Memory B cell (primary cell): ENCODE results near the gene GDI1.
"Not testable (repeated sequence)": the region's sequence is repeated elsewhere in the genome, so short reads cannot be mapped to it uniquely, and the experiment has no call there.

ENCODE experiments used
- ATAC-seq: fragments of 150-1000 bp; cut with Tn5 transposase; 2 replicates; pipeline ENCODE4 v1.10.0; 2021; ENCODE audit warnings: low read depth, mild to moderate bottlenecking, moderate library complexity
- DNase-seq, 2 donors: peaks; one replicate each; pipeline ENCODE4 v3.0.0; 2022; ENCODE audit warnings: low spot score in 2 of 2
- H3K27ac Mint-ChIP-seq: one replicate; pipeline ENCODE4 v1.8.0; 2022; ENCODE audit warnings: mild to moderate bottlenecking, moderate library complexity, mixed read lengths
- H3K27me3 Mint-ChIP-seq: one replicate; pipeline ENCODE4 v1.8.0; 2022; ENCODE audit warnings: mixed read lengths
- H3K36me3 Mint-ChIP-seq: one replicate; pipeline ENCODE4 v1.8.0; 2022; ENCODE audit warnings: mild to moderate bottlenecking, mixed read lengths
- H3K4me1 Mint-ChIP-seq: one replicate; pipeline ENCODE4 v1.8.0; 2022; ENCODE audit warnings: mixed read lengths
- H3K4me3 Mint-ChIP-seq: one replicate; pipeline ENCODE4 v1.8.0; 2022; ENCODE audit warnings: mild to moderate bottlenecking, moderate library complexity, mixed read lengths
- H3K9me3 Mint-ChIP-seq: one replicate; pipeline ENCODE4 v1.8.0; 2022; ENCODE audit warnings: mixed read lengths

Gene GDI1

DNA sequence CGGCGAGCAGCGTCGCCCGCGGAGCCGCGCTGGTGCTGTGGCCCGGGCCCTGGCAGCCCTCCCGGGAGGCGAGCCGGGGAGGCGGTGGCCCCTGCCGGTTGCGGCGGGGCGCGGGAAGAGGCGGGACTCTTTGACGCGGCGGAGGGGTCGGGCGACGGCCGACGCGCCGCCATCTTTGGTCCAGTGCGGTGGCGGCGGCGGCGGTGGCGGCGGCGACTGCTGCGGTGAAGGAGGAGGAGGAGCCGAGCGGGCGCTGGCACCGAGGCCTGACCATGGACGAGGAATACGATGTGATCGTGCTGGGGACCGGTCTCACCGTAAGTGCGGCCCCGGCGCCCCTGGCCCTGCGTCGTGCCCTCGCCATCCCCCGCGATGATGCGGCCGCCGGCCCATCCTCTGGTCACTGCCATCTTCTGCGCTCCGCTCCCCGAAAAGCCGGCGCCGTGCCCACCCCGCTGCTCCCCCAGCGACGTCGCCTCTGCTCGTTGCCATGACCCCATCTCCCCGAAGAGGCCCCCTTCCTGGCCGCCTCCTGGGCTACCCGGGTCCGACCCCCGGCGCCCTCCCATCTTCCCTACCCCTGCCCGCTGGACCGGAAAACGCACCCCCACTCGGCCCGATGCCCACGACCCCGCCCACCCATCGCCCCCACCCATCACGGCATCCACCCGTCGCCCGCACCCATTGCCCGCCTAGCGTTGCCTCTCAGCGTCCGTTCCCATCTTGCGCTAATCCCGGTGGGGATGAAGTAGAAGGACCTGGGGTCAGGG, at the start of gene GDI1:
Gene GDI1 (plus strand): TSS at position 172 of the 770 bp plus-strand sequence. CDS start 101 bp downstream, at position 273.
- Mint-ChIP-seq H3K27me3 (no peaks in the 10 kb centered on the region), H3K4me3 (peak within 1 kb of the TSS; percentile 90), H3K27ac (peak within 1 kb of the TSS; percentile 88), H3K9me3 (no peaks in the 10 kb centered on the region), H3K4me1 (peaks cover 6% of the 10 kb centered on the region), H3K36me3 (no peaks in the 10 kb centered on the region)
- DNase-seq = peak; percentile 51 to 64
- peak; percentile 77 for ATAC-seq

- H3K4me3 Mint-ChIP-seq, H3K27ac Mint-ChIP-seq, DNase-seq, H3K36me3 Mint-ChIP-seq, H3K27me3 Mint-ChIP-seq, H3K9me3 Mint-ChIP-seq, H3K4me1 Mint-ChIP-seq: not testable (repeated sequence)
- peak; percentile 28 for ATAC-seq
Observed at GRCh38 chrX:154388094-154388493, 48.9 kb upstream of the GDI1 start.

GRCh38 chrX:154388649-154389048, 48.3 kb upstream of the GDI1 start:
- ATAC-seq = peak; percentile 20
- H3K9me3 Mint-ChIP-seq, H3K27me3 Mint-ChIP-seq, H3K36me3 Mint-ChIP-seq, H3K4me1 Mint-ChIP-seq, H3K27ac Mint-ChIP-seq, H3K4me3 Mint-ChIP-seq, DNase-seq: not testable (repeated sequence)

DNA sequence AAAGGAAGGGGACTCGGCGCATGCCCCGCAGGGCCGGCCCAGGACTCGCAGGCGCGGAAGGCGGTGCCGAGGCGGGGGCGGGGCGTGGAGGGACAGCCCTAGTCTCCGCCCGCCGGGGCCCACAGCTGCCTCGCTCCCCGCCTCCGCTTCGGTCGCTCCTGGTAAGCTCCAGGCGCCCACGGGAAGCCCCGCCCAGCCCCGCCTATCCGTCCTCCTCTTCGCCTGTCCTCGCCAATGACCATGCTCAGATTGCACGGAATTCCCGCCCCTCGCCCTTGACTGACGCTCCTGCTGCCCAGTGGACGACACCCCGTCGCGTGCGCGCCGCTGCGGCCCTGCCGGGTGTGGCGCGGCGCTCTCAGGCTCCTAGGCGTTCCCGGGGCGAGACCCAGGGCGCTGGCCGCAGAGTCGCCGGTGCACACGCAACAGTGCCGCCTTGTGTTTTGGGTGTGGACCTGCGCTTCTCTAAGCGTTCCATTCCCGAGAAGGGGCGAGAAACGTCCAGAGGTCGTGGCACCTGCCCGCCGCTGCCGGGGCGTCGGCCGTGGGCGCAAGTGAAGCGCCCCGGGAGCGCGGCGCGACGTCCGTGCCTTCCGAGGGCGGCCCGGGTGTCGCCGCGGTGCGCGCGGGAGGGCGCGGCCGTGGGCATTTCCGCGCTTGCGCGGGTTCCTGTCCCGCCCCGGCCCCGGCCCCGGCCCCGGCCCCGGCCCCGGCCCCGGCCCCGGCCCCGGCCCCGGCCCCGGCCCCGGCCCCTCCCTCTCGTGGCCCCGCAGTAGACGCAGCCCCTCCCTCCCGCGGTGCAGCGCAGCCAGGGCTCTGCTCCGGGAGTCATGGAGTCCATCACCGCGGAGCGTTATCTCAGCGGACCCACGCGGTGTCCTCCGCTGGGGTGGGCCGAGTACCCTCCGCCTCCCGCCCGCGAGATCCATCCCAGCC, 46.9 kb upstream of the GDI1 start:
- not testable (repeated sequence) for H3K36me3 Mint-ChIP-seq, H3K27me3 Mint-ChIP-seq, H3K4me3 Mint-ChIP-seq, H3K27ac Mint-ChIP-seq, H3K4me1 Mint-ChIP-seq, H3K9me3 Mint-ChIP-seq, DNase-seq
- ATAC-seq = peak; percentile 68

GRCh38 chrX:154396363-154396762, 40.6 kb upstream of the GDI1 start:
- H3K36me3 Mint-ChIP-seq, H3K27ac Mint-ChIP-seq, H3K27me3 Mint-ChIP-seq, DNase-seq, ATAC-seq, H3K9me3 Mint-ChIP-seq: not testable (repeated sequence)
- H3K4me1 Mint-ChIP-seq = peaks cover 12% of the 10 kb centered on the region
- peak overlapping the region; percentile 98 for H3K4me3 Mint-ChIP-seq

GRCh38 chrX:154396973-154397887, 39.7 kb upstream of the GDI1 start:
- peak overlapping the region; percentile 98 for H3K4me3 Mint-ChIP-seq
- DNase-seq (peak; percentile 52 to 57), ATAC-seq (peak; percentile 59)
- no peaks in the 10 kb centered on the region for H3K27me3 Mint-ChIP-seq
- H3K27ac Mint-ChIP-seq = peak overlapping the region; percentile 99
- H3K9me3 Mint-ChIP-seq = no peaks in the 10 kb centered on the region
- H3K4me1 Mint-ChIP-seq = peaks cover 12% of the 10 kb centered on the region
- H3K36me3 Mint-ChIP-seq = peaks cover 9% of the 10 kb centered on the region

- H3K27ac Mint-ChIP-seq = peak within 1 kb of the TSS; percentile 99
- ATAC-seq = peak; percentile 75
- peaks cover 12% of the 10 kb centered on the region for H3K4me1 Mint-ChIP-seq
- H3K27me3 Mint-ChIP-seq = no peaks in the 10 kb centered on the region
- peak within 1 kb of the TSS; percentile 98 for H3K4me3 Mint-ChIP-seq
- DNase-seq = peak; percentile 75 to 84
- H3K9me3 Mint-ChIP-seq = no peaks in the 10 kb centered on the region
- peaks cover 9% of the 10 kb centered on the region for H3K36me3 Mint-ChIP-seq
Observed at GRCh38 chrX:154397888-154398667, 38.9 kb upstream of the GDI1 start, which contains the start of gene RPL10. TSS of gene RPL10 (plus strand) at chrX:154398377. CDS start at chrX:154398520, 143 bp downstream.

GRCh38 chrX:154398668-154399526, 38.1 kb upstream of the GDI1 start:
- peaks cover 12% of the 10 kb centered on the region for H3K4me1 Mint-ChIP-seq
- ATAC-seq (peak; percentile 39), DNase-seq (peak; percentile 73 to 77)
- H3K4me3 Mint-ChIP-seq = peak overlapping the region; percentile 98
- no peaks in the 10 kb centered on the region for H3K27me3 Mint-ChIP-seq
- H3K36me3 Mint-ChIP-seq = peaks cover 11% of the 10 kb centered on the region
- no peaks in the 10 kb centered on the region for H3K9me3 Mint-ChIP-seq
- peak overlapping the region; percentile 99 for H3K27ac Mint-ChIP-seq

DNA sequence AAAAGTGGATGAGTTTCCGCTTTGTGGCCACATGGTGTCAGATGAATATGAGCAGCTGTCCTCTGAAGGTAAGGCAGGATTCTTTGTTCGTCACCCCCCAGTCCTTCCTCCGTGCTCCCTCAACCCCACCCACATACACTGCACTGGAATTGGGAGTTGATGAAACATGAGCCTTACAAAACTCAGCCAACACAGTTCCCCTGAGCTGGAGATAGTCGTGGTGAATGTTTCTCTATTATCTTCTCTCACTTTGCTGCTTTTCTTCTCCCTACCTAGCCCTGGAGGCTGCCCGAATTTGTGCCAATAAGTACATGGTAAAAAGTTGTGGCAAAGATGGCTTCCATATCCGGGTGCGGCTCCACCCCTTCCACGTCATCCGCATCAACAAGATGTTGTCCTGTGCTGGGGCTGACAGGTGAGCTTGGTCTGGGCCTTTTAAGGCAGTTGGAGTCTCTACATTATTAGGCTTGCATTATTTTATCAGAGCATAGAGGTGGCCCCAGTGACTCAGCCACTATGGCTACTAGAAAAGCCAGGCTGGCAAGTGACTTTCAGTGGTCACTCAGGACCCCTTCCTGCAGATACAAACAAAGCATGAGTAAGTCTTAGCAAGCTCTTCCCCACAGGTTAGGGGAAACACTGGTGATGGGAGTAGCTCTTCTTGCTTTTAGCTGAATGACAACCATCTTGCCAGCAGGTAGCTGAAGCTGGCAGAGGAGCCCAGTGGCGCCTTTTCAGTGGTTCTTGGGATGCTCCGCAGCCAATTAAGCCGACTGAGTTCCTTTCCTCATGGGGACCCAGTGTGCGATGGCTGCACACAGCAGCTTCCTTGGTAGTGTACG, 37.2 kb upstream of the GDI1 start:
- Mint-ChIP-seq H3K4me3 (peak overlapping the region; percentile 98), H3K4me1 (peaks cover 12% of the 10 kb centered on the region), H3K27ac (peak overlapping the region; percentile 99), H3K36me3 (peaks cover 11% of the 10 kb centered on the region), H3K27me3 (no peaks in the 10 kb centered on the region), H3K9me3 (no peaks in the 10 kb centered on the region)
- ATAC-seq = no peak
- DNase-seq = no peak

DNA sequence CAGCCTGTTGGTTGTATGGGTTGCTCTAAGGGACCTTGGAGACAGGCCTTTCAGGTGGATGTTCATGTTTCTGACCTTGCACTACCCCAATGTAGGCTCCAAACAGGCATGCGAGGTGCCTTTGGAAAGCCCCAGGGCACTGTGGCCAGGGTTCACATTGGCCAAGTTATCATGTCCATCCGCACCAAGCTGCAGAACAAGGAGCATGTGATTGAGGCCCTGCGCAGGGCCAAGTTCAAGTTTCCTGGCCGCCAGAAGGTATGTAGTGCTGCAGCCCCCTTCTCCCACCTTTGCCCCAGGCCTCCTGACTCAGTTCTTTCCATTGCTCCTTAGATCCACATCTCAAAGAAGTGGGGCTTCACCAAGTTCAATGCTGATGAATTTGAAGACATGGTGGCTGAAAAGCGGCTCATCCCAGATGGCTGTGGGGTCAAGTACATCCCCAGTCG, 36.6 kb upstream of the GDI1 start:
- peaks cover 11% of the 10 kb centered on the region for H3K36me3 Mint-ChIP-seq
- not testable (repeated sequence) for DNase-seq, ATAC-seq, H3K27me3 Mint-ChIP-seq, H3K9me3 Mint-ChIP-seq, H3K27ac Mint-ChIP-seq
- peaks cover 12% of the 10 kb centered on the region for H3K4me1 Mint-ChIP-seq
- H3K4me3 Mint-ChIP-seq = peak overlapping the region; percentile 21

DNA sequence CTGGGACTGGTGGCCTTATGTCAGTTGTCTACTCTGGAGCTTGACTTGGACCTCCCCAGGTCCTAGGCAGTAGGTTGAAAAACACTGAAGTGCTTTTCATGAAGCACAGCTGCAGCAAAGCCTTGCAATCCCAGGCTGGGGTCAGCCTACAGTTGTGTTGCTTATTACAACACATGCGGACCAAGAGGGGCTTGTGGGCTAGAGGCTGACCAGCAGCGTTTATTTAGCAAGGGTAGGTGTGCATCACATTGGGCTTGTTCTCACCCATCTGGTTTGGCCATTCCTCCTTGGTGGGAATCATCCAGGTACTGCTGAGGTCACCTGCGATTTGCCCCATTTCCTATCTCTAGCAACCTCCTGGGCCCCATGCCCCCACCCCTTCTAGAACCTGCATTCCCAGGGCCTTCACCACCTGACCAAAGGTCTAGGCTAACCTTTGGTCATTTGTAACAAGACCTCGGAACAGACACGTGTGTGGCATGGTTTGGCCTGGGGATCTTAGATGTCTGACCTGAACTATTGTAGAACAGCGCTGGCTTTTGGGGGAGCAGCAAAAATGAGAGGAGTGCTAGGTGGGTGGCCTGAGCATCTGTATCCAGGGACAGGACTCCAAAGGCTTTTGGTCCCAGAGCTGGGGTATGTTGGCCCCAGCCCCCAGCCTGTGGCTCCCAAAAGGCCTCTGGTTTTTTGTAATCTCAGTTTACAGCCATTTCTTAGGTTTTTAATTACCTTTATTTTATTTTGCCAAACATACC, 35.7 kb upstream of the GDI1 start:
- no peaks in the 10 kb centered on the region for H3K27me3 Mint-ChIP-seq
- no peak overlapping the region for H3K4me3 Mint-ChIP-seq
- H3K27ac Mint-ChIP-seq = no peak overlapping the region

More for the DNA sequence above, 35.7 kb upstream of the GDI1 start:
- no peaks in the 10 kb centered on the region for H3K9me3 Mint-ChIP-seq
- H3K36me3 Mint-ChIP-seq = peaks cover 11% of the 10 kb centered on the region
- ATAC-seq (no peak), DNase-seq (no peak)
- peaks cover 12% of the 10 kb centered on the region for H3K4me1 Mint-ChIP-seq
